H1 (cell line): ENCODE measurements around the gene GNG7. TPM values are rescaled to one million over a fixed set of nuclear protein-coding genes. Genes with fewer than 3 reads are reported as not detected.
A peak's percentile ranks its signal among the peaks of the same experiment; 100 is the strongest.

Experiments
- CTCF ChIA-PET: fragments of 300-600 bp; sonication (Branson Sonifier 250); formaldehyde crosslinking; loops from one replicate; lab custom pipeline; 2021; ENCODE audit not compliant: partially characterized antibody; lab: Charles Lee
- POLR2A ChIA-PET: fragments of 300-600 bp; sonication (Branson Sonifier 250); formaldehyde crosslinking; loops from one replicate; lab custom pipeline; 2021; ENCODE audit warnings: inconsistent platforms; ENCODE audit not compliant: partially characterized antibody; lab: Charles Lee
- DNase-seq, 2 experiments: peaks; one replicate each; pipeline versions ENCODE4 v3.0.0 to v3.0.0-alpha.2; 2010 to 2022; ENCODE audit warnings: low spot score in 2 of 2, low read depth in 1 of 2, mixed read lengths in 1 of 2
- FAIRE-seq: peaks from 2 replicates; lab custom pipeline; 2011; peaks lifted over from hg19 to GRCh38; lab: Jason Lieb, UNC
- H2AFZ ChIP-seq: 2 replicates; pipeline ENCODE4 v1.8.1; 2012; ENCODE audit warnings: low read length, inconsistent platforms
- H2AK5ac ChIP-seq: 2 replicates; pipeline ENCODE4 v1.6.1; 2013; ENCODE audit warnings: low read depth, low read length
- H2BK120ac ChIP-seq: replicated peaks from 2 replicates; pipeline ENCODE3; 2013; ENCODE audit warnings: low read depth, low read length, inconsistent platforms
- H2BK12ac ChIP-seq: 2 replicates; pipeline ENCODE4 v1.6.1; 2013; ENCODE audit warnings: low read depth, low read length
- H2BK15ac ChIP-seq: 2 replicates; pipeline ENCODE4 v1.6.1; 2013; ENCODE audit warnings: low read length
- H2BK20ac ChIP-seq: 2 replicates; pipeline ENCODE4 v1.6.1; 2013; ENCODE audit warnings: low read length
- H2BK5ac ChIP-seq: 2 replicates; pipeline ENCODE4 v1.6.1; 2013; ENCODE audit warnings: low read depth, low read length
- H3K14ac ChIP-seq: 2 replicates; pipeline ENCODE4 v1.6.1; 2013; ENCODE audit warnings: inconsistent platforms; ENCODE audit not compliant: insufficient read length
- H3K18ac ChIP-seq: 2 replicates; pipeline ENCODE4 v1.6.1; 2013; ENCODE audit warnings: low read length; ENCODE audit errors: extremely low read depth
- H3K23ac ChIP-seq: 2 replicates; pipeline ENCODE4 v1.6.1; 2013; ENCODE audit warnings: inconsistent platforms; ENCODE audit not compliant: insufficient read length
- H3K23me2 ChIP-seq: 2 replicates; pipeline ENCODE4 v1.6.1; 2013; ENCODE audit warnings: low read depth, low read length
- H3K27ac ChIP-seq: 2 replicates; pipeline ENCODE4 v1.6.1; 2011; ENCODE audit warnings: low read depth, low read length, inconsistent platforms
- H3K27me3 ChIP-seq, 4 experiments: replicated peaks in 1 of 4; 1 replicate in 1 of 4; 2 replicates in 3 of 4; pipeline versions ENCODE4 v1.6.1 to v1.8.1; 2011 to 2013; ENCODE audit warnings: low read length in 3 of 4, mild to moderate bottlenecking in 3 of 4, inconsistent platforms in 2 of 4, mixed read lengths in 2 of 4, moderate library complexity in 1 of 4; ENCODE audit not compliant: control insufficient read depth in 3 of 4, insufficient read depth in 3 of 4; ENCODE audit errors: extremely low read depth in 1 of 4
- H3K36me3 ChIP-seq, 4 experiments: 2 replicates each; pipeline versions ENCODE4 v1.6.1 to v1.8.1; 2011 to 2013; ENCODE audit warnings: mild to moderate bottlenecking in 4 of 4, low read length in 3 of 4, moderate library complexity in 2 of 4, control low read depth in 1 of 4, inconsistent platforms in 1 of 4; ENCODE audit not compliant: insufficient read depth in 4 of 4, control insufficient read depth in 2 of 4
- H3K4ac ChIP-seq: replicated peaks from 2 replicates; pipeline ENCODE3; 2013; ENCODE audit warnings: low read length, low read depth, mixed read lengths, inconsistent platforms; ENCODE audit not compliant: insufficient read length
- H3K4me1 ChIP-seq, 4 experiments: replicated peaks in 1 of 4; 1 replicate in 1 of 4; 2 replicates in 3 of 4; pipeline versions ENCODE4 v1.6.1 to v1.8.1; 2011 to 2013; ENCODE audit warnings: low read length in 3 of 4, inconsistent platforms in 2 of 4, mixed read lengths in 1 of 4; ENCODE audit not compliant: insufficient read depth in 4 of 4, control insufficient read depth in 3 of 4
- H3K4me2 ChIP-seq, 2 experiments: 2 replicates each; pipeline versions ENCODE4 v1.6.1 to v1.8.1; 2011 to 2013; ENCODE audit warnings: low read depth in 2 of 2, low read length in 2 of 2, control low read depth in 1 of 2, inconsistent platforms in 1 of 2, mild to moderate bottlenecking in 1 of 2; ENCODE audit not compliant: insufficient read depth in 1 of 2
- H3K4me3 ChIP-seq, 4 experiments: fragments of 200-600, 300-600 bp in 1 of 4; sonication (generic), shearing (Covaris generic), sonication (Bioruptor Twin) in 1 of 4; 2 replicates each; pipeline versions ENCODE4 v1.5.1 to v1.8.1; 2011 to 2016; ENCODE audit warnings: low read length in 4 of 4, low read depth in 3 of 4, control low read depth in 2 of 4, inconsistent platforms in 2 of 4, mild to moderate bottlenecking in 2 of 4, mixed read lengths in 1 of 4, moderate library complexity in 1 of 4; ENCODE audit not compliant: insufficient read depth in 2 of 4; ENCODE audit errors: extremely low read depth in 1 of 4
- H3K56ac ChIP-seq: replicated peaks from 2 replicates; pipeline ENCODE3; 2013; ENCODE audit warnings: low read depth, mild to moderate bottlenecking, mixed read lengths, low read length, inconsistent platforms; ENCODE audit not compliant: insufficient read length
- H3K79me1 ChIP-seq: 2 replicates; pipeline ENCODE4 v1.6.1; 2013; ENCODE audit warnings: low read depth, low read length, control low read depth
- H3K79me2 ChIP-seq, 2 experiments: 2 replicates each; pipeline versions ENCODE4 v1.6.1 to v1.8.1; 2012 to 2013; ENCODE audit warnings: low read length in 2 of 2, mild to moderate bottlenecking in 2 of 2, inconsistent platforms in 1 of 2; ENCODE audit not compliant: insufficient read depth in 2 of 2, control insufficient read depth in 1 of 2
- H3K9ac ChIP-seq, 4 experiments: replicated peaks in 1 of 4; 1 replicate in 1 of 4; 2 replicates in 3 of 4; pipeline versions ENCODE4 v1.6.1 to v1.8.1; 2011 to 2013; ENCODE audit warnings: low read depth in 3 of 4, low read length in 3 of 4, control low read depth in 2 of 4, mild to moderate bottlenecking in 2 of 4, moderate library complexity in 2 of 4, inconsistent platforms in 1 of 4; ENCODE audit errors: extremely low read depth in 1 of 4
- H3K9me3 ChIP-seq, 2 experiments: 2 replicates each; pipeline versions ENCODE4 v1.6.1 to v1.8.1; 2012 to 2013; ENCODE audit warnings: mild to moderate bottlenecking in 2 of 2, moderate library complexity in 2 of 2, control low read depth in 1 of 2, inconsistent platforms in 1 of 2, low read depth in 1 of 2, low read length in 1 of 2, mixed read lengths in 1 of 2; ENCODE audit not compliant: insufficient read depth in 2 of 2
- H4K20me1 ChIP-seq, 2 experiments: replicated peaks in 1 of 2; 2 replicates each; pipeline versions ENCODE3 to v1.8.1; 2011 to 2013; ENCODE audit warnings: inconsistent platforms in 2 of 2, low read length in 2 of 2, mild to moderate bottlenecking in 1 of 2; ENCODE audit not compliant: insufficient read depth in 2 of 2, control insufficient read depth in 1 of 2
- H4K5ac ChIP-seq: 2 replicates; pipeline ENCODE4 v1.6.1; 2013; ENCODE audit warnings: low read length, low read depth, mixed read lengths, inconsistent platforms; ENCODE audit not compliant: insufficient read length
- H4K8ac ChIP-seq: 2 replicates; pipeline ENCODE4 v1.8.0; 2013; ENCODE audit warnings: mild to moderate bottlenecking, moderate library complexity, low read length, inconsistent platforms; ENCODE audit not compliant: insufficient read depth; ENCODE audit errors: extremely low read depth
- H4K91ac ChIP-seq: replicated peaks from 2 replicates; pipeline ENCODE3; 2013; ENCODE audit warnings: low read length, mixed read lengths, inconsistent platforms; ENCODE audit not compliant: insufficient read length
- CEBPB ChIP-seq: IDR thresholded peaks from 2 replicates; pipeline ENCODE4 v1.6.1; 2012; ENCODE audit warnings: low read depth, low read length
- NANOG ChIP-seq: IDR thresholded peaks from 2 replicates; pipeline ENCODE4 v1.6.1; 2011; ENCODE audit warnings: low read length, low read depth, mild to moderate bottlenecking, inconsistent platforms; ENCODE audit not compliant: insufficient read depth, poor library complexity, severe bottlenecking
- POLR2A ChIP-seq, 2 experiments: IDR thresholded peaks; 1 replicate in 1 of 2; 2 replicates in 1 of 2; pipeline ENCODE4 v1.6.1; 2011; ENCODE audit warnings: low read depth in 2 of 2, low read length in 2 of 2, mild to moderate bottlenecking in 2 of 2; ENCODE audit errors: control extremely low read depth in 1 of 2
- WGBS, 2 experiments: shearing (Covaris generic) in 1 of 2; methylation state at CpG; one replicate each; pipeline versions ENCODE4 v1.1.6 to v1.1.7; 2013 to 2015; ENCODE audit warnings: low lambda C conversion rate in 2 of 2, mixed read lengths in 2 of 2, inconsistent platforms in 1 of 2, low coverage in 1 of 2, missing lambda C conversion rate in 1 of 2; ENCODE audit not compliant: insufficient replicate concordance in 2 of 2, insufficient coverage in 1 of 2, insufficient read length in 1 of 2; ENCODE audit errors: extremely low coverage in 1 of 2, missing lambda C conversion rate in 1 of 2; 5-methylcytosine and 5-hydroxymethylcytosine counted together
- polyA plus RNA-seq, 7 experiments: library from polyadenylated mRNA; depleted of rRNA in 3 of 7; stranded (reverse) in 5 of 7; unstranded in 2 of 7; fragments of >200 nt in 5 of 7; fragments of 200-250 nt in 2 of 7; gene quantifications; 1 replicate in 5 of 7; 2 replicates in 1 of 7; 4 replicates in 1 of 7; pipeline versions ENCODE4 v1.2.1 to v1.2.3, GENCODE V29; 2011 to 2013; ENCODE audit warnings: missing spikeins in 2 of 7, mixed read lengths in 2 of 7
- total RNA-seq: library from RNA; stranded (reverse); fragmentation: NEBNext Ultra II Directional; extraction: Animal tissue kit (Norgen Biotek cat#: 25700); gene quantifications from 2 replicates; pipeline ENCODE4 v1.2.1, GENCODE V29; 2021

Gene GNG7
- total and polyA plus RNA-seq, 2 of the 8 experiments (the other 6 are each of a cell fraction or from before 2014, with no cell fraction given), result 2.8 to 7.8 TPM

DNA sequence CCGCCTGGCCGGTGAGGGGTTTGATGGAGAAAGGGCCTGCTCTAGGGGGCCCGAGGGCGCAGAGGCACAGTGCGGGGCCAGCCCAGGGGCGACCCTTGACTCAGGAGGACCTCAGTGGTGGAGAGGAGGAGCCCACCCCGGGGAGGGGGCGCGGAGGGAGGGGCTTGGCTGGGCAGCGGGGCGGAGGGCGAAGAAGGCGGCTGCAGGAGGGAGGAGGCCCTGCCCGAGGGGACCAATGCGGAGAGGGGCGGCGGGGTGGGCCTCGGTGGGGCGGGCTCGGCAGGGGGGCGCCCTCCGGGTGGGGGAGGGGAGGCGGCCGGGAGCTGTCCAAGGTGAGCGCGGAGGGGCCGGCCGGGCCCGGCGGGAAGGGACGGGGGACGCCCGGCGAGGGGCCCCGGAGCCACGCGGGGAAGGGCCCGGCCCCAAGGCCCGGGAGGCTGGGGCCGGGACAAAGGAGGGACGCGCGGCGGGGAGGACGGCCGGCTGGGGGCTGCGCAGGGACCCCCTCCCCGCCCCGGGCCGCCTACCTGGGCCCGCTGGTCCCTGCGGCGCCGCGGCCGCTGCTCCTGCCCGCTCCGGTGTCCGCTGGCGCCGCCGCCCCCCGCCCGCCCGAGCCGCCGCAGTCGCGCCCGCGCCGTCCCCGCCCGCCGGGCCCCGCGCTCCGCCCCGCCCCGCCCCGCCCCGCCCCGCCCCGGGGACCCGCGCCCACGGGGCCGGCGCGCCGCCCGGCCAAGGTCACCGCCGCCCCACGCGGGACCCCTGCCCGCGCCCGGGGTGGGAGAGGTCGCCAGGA, 18.5 kb upstream of the GNG7 start, which contains the start of gene DIRAS1:
Gene DIRAS1, minus strand, starts transcription at position 596 of the 793 bp plus-strand sequence. CDS start 3,566 bp downstream, outside the sequence.
- no peak for FAIRE-seq

More for the DNA sequence above, 18.5 kb upstream of the GNG7 start, which contains the start of gene DIRAS1:
- H3K4me3 ChIP-seq, result peak within 1 kb of the TSS; percentile 43 to 89 (median 52)
- peaks cover 0 to 7% (median 3%) of the 10 kb centered on the region in 4 experiments; a peak in 4 of 7 replicates for H3K27me3 ChIP-seq
- H2BK15ac ChIP-seq, result no peak within 1 kb of the TSS; the same call in 1 of the 2 replicates
- peak within 1 kb of the TSS; percentile 85 for H4K91ac ChIP-seq
- peaks cover 12% of the 10 kb centered on the region; the same call in 1 of the 2 replicates for H3K23me2 ChIP-seq
- H4K8ac ChIP-seq, result peak within 1 kb of the TSS; percentile 46; the same call in 1 of the 2 replicates
- peak within 1 kb of the TSS; percentile 69 for H3K56ac ChIP-seq
- H2BK120ac ChIP-seq, result no peak within 1 kb of the TSS
- no peak within 1 kb of the TSS for H2BK20ac ChIP-seq
- CTCF ChIA-PET, result no interaction called here
- H3K4ac ChIP-seq, result no peak within 1 kb of the TSS
- H3K79me2 ChIP-seq, result no peaks in the 10 kb centered on the region
- DNase-seq, result peak in 1 of 2 experiments; percentile 77
- peaks cover 0 to 7% (median 0%) of the 10 kb centered on the region in 4 experiments; a peak in 1 of 8 replicates for H3K36me3 ChIP-seq
- peaks cover 0 to 15% (median 6%) of the 10 kb centered on the region in 4 experiments; a peak in 6 of 7 replicates for H3K4me1 ChIP-seq
- no peak within 1 kb of the TSS for H3K14ac ChIP-seq
- H3K9me3 ChIP-seq, result 0 out of 4 replicates have a peak, but pooled peaks cover 0 to 3% of the 10 kb centered on the region in 2 experiments
- H2BK12ac ChIP-seq, result no peak within 1 kb of the TSS
- peak within 1 kb of the TSS; percentile 60 for H3K18ac ChIP-seq
- H3K27ac ChIP-seq, result no peak within 1 kb of the TSS
- no peaks in the 10 kb centered on the region for H3K79me1 ChIP-seq
- no peak within 1 kb of the TSS for H2AFZ ChIP-seq
- H2BK5ac ChIP-seq, result peak within 1 kb of the TSS; percentile 81; the same call in 1 of the 2 replicates
- no peak for TF ChIP-seq CEBPB
- TF ChIP-seq NANOG, result no peak
- TF ChIP-seq POLR2A (IDR thresholded peaks at IDR 0.05; ENCODE audit: control extremely low read depth in 1 of 2, low read depth in 2 of 2, low read length in 2 of 2), result no peak
- POLR2A ChIA-PET, result interaction anchor here (1.1 to 1.5 kb wide), 4 partner anchors 15 to 50 kb away, joined by 3 to 8 read pairs (median 4); partner anchors contain the start of gene SLC39A3
- no CpG with 5 or more reads among the region's 100 CpGs for WGBS, 2 experiments
- H3K23ac ChIP-seq, result no peak within 1 kb of the TSS
- H3K4me2 ChIP-seq, result peak within 1 kb of the TSS; percentile 86 to 94
- peak within 1 kb of the TSS; percentile 36 for H4K5ac ChIP-seq
- no peak within 1 kb of the TSS for H2AK5ac ChIP-seq
- H4K20me1 ChIP-seq, result peaks cover 0 to 4% of the 10 kb centered on the region in 2 experiments
- H3K9ac ChIP-seq, result peak within 1 kb of the TSS in 1 of 4 experiments; percentile 10; a peak in 2 of 7 replicates
